ENCODE data around the gene ADCK1.

DNA sequence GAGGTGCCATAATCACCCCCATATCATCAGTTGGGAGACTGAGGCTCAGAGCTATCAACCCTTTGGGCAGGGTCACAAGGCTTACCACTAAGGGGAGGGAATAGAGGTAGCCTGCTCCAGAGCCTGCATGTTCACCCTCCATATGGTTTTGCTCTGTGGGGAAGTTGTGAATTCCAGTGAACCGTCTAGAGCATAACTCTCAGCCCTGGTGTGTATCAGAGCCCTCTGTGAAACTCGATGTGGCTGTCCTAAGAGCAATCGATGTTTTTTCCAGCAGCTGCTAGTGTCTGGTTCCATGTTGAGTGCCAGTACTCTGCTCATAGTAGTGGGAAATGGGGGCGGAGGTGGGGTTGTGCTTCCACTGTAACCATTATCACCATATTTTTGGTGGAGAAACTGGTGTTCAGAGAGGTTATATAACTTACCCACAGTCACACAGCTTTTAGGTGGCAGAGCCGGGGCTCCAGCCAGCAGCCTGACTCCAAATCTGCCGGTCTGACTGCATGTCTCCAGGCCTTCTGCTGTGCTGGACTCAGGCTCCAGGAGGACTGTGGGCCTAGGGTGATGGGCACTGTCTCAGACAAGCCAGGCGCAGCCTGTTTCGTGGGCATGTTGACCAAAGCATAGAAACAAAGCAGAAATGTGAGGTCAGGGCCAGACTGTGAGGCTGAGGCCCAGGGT is 104.2 kb downstream of the ADCK1 start:
- TF ChIP-seq, protein P1, sequence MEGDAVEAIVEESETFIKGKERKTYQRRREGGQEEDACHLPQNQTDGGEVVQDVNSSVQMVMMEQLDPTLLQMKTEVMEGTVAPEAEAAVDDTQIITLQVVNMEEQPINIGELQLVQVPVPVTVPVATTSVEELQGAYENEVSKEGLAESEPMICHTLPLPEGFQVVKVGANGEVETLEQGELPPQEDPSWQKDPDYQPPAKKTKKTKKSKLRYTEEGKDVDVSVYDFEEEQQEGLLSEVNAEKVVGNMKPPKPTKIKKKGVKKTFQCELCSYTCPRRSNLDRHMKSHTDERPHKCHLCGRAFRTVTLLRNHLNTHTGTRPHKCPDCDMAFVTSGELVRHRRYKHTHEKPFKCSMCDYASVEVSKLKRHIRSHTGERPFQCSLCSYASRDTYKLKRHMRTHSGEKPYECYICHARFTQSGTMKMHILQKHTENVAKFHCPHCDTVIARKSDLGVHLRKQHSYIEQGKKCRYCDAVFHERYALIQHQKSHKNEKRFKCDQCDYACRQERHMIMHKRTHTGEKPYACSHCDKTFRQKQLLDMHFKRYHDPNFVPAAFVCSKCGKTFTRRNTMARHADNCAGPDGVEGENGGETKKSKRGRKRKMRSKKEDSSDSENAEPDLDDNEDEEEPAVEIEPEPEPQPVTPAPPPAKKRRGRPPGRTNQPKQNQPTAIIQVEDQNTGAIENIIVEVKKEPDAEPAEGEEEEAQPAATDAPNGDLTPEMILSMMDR (IDR thresholded peaks at IDR 0.05), result no peak
- no peak for TF ChIP-seq POLR2AphosphoS5 (IDR thresholded peaks at IDR 0.05)
- TF ChIP-seq POLR2A (IDR thresholded peaks at IDR 0.05), result no peak

Measured in suprapubic skin (tissue), 4 donors.